HG03558 (cell line): Measurements from ENCODE around the gene ZNF174.

ENCODE experiments used
- ATAC-seq: cut with Tn5 transposase; IDR thresholded peaks from one replicate; pipeline ENCODE4 v1.9.1; 2021; ENCODE audit warnings: moderate number of reproducible peaks; ENCODE audit not compliant: unreplicated experiment; ENCODE audit errors: extremely low read depth

The ZNF174 gene

DNA sequence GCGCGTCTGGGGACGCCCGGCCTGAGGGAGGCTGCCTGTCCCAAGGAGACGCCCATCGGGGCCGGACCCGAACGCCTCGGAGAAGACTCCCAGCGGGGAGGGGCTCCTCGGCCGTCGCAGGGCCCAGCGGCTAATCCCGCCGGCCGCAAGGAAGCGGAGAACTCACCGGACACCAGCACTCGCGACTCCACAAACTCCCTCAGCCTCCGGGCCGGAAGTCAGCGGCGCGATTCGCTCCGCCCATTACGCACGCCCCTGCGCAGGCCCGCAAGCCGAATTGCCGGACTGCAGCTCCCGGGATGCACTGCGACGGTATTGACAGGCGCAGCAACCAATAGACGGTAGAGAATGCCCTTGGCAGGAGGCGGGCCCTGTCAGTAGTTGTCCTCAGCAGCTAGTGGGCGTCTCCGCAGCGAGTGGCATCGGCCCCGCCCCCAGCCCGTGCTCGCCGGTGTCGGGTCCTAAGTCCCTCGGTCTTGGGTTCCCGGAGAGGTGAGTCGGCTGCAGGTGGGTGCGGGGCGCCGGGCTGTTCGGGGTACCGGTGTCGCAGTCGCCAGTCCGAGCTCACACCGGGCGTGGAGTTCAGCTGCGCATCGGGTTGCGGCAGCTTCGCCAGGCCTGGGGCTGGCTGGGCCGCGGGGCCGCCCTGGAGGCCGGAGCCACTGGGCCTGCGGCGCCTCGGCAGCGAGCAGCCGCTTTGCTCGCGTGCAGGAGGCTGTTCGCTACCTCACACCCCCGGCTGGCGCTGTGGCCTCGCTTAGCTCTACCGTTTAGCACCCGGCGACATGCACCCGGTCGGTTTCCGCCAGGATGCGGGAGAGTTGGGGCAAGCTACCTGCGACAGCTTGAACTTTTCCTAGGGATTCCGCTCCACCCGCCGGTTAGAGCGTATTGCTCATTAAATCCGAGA is at the start of gene ZNF174, which contains the start of gene ZSCAN32:
Gene ZNF174 (plus strand): TSS at position 437 of the 910 bp plus-strand sequence. CDS start 790 bp downstream, outside the sequence.
Gene ZSCAN32 (minus strand): TSS at position 226 of the 910 bp plus-strand sequence. CDS start 3,447 bp downstream, outside the sequence.
- peak; percentile 86 for ATAC-seq

DNA sequence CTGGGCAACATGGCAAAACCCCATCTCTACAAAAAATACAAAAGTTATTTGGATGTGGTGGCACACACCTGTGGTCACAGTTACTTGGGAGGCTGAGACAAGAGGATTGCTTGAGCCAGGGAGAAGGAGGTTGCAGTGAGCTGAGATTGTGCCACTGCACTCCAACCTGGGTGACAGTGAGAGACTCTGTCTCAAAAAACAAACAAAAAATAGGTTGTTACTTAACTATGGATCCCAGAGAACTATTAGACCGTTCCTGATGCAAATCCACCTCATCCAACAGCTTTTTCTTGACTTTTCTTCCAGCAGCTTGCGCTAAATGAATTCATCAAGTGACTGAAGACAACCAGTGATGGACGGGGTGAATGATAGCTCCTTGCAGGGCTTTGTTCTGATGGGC is 45.4 kb upstream of the ZNF174 start, which contains the start of gene OR2C1:
Gene OR2C1 (plus strand): TSS at position 301 of the 400 bp plus-strand sequence. CDS start 52 bp downstream, at position 353.
- no peak for ATAC-seq

DNA sequence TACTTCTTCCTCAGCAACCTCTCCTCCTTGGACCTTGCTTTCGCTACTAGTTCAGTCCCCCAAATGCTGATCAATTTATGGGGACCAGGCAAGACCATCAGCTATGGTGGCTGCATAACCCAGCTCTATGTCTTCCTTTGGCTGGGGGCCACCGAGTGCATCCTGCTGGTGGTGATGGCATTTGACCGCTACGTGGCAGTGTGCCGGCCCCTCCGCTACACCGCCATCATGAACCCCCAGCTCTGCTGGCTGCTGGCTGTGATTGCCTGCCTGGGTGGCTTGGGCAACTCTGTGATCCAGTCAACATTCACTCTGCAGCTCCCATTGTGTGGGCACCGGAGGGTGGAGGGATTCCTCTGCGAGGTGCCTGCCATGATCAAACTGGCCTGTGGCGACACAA is 44.9 kb upstream of the ZNF174 start:
- ATAC-seq, result no peak

DNA sequence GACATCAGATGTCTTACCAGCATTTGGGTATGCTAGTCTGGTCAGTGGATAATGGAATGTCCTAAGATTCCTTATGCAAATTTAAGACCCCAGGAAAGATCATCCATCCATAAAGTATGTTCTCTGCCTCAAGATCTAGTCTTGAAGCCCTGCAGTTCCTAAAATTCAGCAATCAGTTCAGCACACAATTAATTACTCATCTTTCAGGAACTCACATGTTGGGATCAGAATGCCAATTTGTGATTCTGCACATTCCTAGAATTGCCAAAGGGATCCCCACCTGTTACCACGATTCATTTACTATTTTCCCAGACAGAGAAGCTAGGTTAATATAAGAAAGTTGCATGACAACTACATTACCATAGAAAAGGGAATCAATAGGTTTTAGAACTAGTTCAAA is 42.1 kb upstream of the ZNF174 start:
- ATAC-seq, result no peak

DNA sequence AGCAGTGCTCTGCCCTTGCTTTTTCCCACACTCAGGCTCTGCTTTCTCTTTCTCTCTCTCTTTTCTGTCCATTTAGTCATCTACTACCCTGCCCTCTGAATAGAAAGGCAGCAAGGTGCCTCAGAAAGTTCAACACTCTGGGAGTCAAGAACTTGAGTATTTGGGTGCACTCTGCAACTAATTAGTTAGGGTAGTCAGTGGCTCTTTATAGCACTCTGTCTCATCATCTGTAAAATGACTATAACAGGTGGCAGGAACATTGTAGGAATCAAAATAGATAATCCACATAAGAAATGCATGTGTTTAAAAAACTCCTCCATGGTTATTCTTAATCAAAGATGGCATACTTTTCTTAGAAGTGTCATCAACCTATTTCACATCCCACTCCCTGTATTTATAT is 38.1 kb upstream of the ZNF174 start:
- no peak for ATAC-seq

DNA sequence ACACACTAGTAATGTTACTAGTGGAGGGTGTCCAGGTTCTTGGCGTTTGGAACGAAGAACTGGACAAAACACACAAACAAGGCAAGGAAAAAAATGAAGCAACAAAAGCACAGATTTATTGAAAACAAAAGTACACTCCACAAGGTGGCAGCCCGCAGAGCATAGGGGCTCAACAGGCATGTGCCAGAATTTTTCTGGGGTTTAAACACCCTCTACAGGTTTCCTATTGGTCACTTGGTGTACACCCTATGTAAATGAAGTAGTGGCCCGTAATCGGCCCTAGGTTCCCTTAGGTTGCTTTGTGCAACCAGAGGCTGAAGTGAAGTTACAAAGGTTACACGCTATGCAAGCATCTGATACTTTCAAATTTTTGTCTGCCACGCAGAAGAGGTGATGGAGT is 37.2 kb upstream of the ZNF174 start:
- no peak for ATAC-seq

DNA sequence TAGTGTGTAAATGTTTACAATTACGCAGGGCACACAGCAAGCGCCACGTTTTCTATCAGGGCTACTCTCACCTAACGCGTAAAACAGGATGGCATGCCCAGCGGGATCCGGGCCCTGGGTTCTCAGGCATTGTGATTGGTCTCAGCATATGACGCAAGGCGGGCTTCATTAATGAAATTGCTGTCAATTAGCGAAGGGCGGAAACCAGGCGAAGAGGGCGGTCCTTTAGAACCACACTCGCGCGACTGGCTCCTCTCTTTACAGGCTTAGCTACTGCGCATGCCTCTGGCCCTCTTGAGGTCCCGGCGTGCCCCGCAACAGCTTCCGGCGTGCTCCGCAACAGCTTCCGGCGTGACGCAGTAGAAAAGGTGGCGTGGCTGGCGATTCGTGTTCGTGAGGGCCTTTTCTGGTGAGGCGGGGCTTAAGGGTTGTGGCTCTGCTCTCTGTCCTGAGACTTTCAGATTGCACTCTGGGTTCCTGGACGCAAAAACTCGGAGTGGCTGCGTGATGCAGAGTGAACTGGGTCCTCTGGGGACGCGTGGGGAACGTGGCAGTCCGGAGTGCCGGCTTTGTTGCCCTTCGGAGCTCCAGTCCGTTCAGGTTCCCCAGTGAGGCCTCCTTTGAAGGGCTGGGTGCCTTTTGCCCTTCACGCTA is 36.1 kb upstream of the ZNF174 start:
- no peak for ATAC-seq

DNA sequence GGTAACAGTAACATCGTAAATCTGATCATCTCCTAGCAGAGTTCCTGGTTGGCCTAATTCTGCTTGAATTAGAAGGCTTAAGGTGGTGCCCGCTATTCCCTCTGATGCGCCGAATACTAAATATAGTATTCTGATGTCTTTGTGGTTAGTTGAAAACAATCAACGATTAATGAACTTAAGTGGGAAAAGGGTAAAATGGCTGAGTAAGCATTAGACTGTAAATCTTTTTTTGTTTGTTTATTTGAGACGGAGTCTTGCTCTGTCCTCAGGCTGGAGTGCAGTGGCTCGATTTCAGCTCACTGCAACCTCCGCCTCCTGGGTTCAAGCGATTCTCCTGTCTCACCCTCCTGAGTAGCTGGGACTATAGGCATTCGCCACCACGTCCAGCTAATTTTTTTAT is 31.9 kb upstream of the ZNF174 start:
- ATAC-seq, result no peak

DNA sequence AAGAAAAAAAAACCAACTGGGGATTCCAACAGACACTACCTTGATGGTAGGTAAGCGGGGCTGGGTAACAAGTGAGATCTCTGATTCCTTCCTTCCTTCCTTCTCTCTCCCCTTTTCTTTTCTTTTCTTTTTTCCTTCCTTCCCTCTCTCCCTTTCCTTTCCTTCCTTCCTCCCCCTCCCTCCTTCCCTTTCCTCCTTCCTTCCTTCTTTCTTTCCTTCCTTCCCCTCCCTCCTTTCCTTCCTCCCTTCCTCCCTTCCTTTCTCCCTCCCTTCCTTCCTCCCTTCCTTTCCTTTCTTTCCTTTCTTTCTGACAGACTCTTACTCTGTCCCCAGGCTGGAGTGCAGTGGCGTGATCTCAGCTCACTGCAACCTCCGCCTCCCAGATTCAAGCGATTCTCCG is 25.3 kb upstream of the ZNF174 start:
- ATAC-seq, result no peak

DNA sequence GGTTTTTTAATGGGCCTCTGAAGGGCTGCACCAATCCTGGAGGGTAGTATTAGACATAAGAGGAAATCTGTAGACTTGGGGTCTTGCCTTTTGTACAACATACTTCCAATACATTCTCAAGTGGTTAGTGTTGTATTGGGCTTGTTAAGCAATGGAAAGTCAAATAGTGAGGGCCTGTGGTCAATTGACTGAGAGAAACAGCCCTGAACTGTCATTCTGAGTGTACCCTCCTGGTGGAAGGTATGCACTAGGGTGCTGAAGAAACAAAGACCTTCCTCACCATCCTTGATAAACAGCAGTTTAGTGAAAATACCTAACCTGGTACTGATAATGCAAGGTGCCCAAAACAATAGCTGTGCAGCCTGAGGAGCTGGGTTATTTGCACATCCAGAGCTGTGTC is 23.1 kb upstream of the ZNF174 start:
- ATAC-seq, result no peak

DNA sequence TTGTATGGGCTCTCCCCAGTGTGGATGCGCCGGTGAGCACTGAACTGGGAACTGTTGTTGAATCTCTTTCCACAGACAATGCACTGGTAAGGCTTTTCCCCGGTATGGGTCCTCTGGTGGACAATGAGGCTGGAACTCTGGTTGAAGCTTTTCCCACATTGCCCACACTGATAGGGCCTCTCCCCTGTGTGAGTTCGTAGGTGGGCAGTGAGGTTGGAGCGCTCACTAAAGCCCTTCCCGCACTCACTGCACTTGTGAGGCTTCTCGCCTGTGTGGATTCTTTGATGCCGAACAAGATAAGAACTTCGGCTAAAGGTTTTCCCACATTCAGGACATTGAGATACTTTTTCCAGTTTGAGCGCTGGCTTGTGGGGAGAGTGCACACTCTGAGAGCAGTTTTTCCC is 18.0 kb upstream of the ZNF174 start:
- no peak for ATAC-seq

DNA sequence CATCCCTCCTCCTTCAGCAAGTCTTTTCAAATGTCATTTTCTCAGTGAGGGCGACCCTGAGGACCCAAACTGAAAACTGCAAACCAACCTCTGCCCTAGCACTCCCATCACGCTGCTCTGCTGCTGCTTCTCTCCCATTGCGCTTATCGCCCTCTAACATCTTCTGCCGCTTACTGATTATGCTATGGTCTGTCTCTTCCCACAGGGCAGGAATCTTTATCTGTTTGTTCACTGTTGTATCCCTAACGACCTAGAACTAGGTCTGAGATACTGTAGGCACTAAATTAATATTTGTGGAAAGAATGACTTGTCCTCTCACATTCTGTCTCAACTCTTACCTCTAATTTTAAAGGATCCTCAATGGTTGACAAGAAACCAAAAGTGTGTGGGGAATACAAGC is 12.7 kb upstream of the ZNF174 start:
- ATAC-seq, result no peak

DNA sequence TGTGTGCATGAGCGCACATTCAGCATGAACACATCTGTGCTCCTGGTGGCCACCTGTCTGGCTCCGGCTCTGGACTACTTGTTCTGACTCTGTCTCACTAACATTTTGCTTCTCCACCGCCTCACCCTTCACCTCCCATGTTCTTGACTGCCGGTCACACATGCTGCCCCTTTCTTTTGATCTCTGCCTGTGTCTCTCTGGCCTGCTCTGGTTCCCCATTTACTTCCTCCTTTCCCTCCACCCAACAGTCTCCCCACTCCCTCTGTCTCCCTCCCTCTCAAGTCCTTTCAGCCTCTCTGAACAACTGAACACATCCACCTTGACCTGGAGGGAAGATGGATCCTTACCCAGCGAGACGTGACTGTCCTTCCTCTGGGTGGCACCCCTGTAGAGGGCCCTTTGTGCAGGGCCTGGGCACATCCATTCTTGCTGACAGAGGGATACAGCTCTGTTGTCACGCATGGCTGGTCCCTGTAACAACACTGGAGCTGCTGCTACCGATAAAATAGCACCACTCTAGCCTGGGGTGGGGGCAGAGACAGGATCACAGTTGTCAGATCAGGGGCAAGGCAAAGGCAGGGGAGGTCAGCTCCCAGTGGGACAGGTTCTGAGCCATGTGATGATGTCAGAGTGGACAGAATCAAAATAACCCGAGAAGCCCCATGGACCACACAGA is 11.2 kb upstream of the ZNF174 start:
- ATAC-seq, result no peak

DNA sequence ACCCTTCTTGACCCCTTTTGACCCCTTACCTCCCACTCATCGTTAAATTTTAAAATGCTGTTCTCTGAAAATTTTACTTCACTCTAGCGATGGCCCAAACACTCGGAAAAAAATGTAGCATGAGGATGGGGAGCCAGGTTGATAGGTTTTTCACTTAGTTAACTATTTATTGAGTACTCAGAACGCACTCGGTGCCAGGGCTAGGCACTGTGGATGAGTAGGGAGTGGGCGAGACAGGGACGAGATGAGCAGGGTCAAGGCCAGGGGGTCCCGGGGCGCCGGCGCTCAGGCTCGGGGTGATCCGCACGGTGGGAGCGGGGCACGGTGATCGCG is 603 bp upstream of the ZNF174 start:
- no peak for ATAC-seq

DNA sequence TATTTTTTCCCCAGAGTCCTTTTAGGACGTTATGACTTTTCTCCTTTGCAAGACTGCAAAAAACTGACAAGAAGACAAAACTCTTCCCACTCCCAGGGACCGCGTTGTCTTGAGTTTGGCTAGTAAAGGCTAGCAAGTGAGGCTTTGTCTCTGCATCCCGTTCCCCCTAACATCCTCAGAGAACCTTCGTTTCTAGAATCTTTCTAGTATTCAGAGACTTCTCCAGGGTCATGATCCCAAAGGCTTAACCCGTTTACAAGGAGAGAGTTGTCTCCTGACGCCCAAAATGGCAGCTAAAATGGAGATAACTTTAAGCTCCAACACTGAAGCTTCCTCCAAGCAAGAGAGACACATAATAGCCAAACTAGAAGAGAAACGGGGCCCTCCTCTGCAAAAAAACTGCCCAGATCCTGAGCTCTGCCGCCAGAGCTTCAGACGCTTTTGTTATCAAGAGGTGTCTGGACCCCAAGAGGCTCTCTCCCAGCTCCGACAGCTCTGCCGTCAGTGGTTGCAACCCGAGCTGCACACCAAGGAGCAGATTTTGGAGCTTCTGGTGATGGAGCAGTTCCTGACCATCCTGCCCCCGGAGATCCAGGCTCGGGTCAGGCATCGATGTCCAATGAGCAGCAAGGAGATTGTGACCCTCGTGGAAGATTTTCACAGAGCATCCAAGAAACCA is 843 bp downstream of the ZNF174 start:
- ATAC-seq, result no peak

DNA sequence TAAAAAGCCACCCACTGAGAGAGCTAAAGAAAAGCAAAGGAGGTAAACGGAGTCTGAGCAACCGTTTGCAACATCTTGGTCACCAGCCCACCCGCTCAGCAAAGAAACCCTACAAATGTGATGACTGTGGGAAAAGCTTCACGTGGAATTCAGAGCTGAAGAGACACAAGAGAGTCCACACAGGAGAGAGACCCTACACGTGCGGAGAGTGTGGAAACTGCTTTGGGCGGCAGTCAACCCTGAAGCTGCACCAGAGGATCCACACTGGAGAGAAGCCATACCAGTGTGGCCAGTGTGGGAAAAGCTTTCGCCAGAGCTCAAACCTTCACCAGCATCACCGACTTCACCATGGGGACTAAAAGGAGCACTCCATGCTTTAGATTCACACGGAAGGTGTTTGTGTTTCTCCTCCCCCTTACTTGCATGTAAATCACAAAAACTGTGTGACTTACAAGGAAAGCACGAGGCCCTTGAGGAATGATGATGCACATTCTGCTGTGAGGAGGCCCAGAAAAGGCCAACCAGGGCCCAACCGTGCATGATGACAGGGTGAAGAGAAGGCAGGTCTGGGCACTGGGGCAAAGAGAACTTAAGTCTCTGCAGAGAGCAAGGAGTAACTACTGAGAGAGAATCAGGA is 7.7 kb downstream of the ZNF174 start:
- no peak for ATAC-seq

DNA sequence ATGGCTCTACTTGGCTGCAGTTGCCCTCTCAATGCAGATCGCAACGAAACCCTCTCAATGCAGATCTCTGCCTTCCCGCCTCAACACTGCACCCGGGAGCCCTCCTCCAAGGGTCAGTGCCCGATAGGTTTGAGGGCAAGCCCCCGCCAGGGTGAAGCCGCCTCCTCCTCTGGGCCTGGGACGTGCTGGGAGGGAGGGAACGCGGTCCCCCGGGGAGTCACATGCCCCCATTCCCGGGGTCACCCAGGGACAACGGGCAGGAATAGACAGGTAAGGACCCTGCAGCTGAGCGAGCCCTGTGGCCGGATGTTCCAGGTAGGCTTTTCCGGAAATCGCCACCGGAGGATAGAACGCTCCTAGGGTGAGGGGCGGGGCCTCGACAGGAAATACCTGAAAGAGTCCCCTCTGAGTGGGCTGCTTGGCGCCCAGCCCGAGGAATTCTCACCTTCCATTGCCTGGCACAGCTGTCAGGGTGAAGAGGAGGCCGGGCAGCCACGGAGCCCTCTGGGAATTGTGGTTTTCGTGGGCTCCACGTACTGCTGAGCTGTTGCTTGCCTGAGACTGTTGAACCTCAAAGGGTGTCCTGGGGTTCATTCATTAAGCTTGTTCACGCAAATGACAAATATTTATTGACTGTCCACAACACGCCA is 12.8 kb downstream of the ZNF174 start:
- no peak for ATAC-seq

DNA sequence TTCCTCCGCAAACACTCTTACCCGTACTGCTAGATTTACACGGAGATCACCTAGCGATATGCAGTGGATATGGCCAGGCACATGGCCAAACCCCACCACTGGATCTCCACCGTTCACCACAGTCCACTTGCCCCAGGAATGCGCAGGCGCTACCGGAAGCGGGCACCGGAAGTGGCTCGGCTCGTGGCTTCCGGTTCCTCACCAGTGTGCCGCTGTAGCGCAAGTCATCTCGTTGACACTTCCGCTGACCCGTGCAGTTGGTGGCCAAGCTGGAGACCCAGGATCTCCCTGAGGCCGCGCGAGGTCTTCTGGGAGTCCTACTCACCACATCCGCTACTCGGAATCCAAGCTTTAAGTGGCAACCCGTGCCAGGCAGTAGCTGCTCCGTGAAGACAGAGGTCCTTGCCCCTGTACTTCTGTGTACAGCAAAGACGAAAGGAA is 30.8 kb downstream of the ZNF174 start:
- ATAC-seq, result no peak

DNA sequence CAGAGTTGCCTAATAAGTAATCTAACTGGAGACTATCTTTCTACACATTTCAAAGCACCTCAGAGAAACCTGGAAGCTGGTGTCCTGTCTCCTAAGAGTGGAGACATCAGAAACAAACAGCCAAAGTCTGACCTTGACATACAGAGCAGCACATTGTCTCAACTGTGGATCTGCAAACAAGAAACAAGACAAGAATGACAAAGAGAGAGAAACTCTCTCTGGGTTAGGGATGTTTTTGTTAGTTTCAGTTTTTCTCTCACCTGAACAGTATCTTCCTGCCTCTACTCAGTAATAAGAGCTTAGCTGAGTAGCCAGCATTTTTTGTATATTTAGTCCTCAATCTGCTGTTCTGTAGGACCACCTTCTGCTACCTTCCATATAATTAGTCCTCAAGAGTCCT is 33.4 kb downstream of the ZNF174 start:
- ATAC-seq, result no peak
